HepG2 (cell line): ENCODE measurements around the gene SLC25A23. TPM values are rescaled to one million over a fixed set of nuclear protein-coding genes. Genes with fewer than 3 reads are reported as not detected.

ENCODE experiments used
- ATAC-seq: fragments of 200-7000 bp; cut with Tn5 transposase; 3 replicates; pipeline ENCODE4 v1.9.1; 2020; ENCODE audit warnings: mild to moderate bottlenecking, moderate library complexity
- BruUV-seq: library from RNA; stranded (reverse); fragments of 400-500 nt; replicated peaks from 2 replicates; lab custom pipeline; 2021; lab: Mats Ljungman, UMichigan
- CTCF ChIA-PET: fragments of 300-600 bp; formaldehyde crosslinking; extraction: SDS; loops from one replicate; lab custom pipeline; 2021; ENCODE audit warnings: low total read pairs, inconsistent platforms, low intra/inter-chr PET ratio; lab: Yijun Ruan, JAX
- POLR2A ChIA-PET: fragments of 350-600 bp; sonication (Branson Sonifier 250); formaldehyde crosslinking; loops from one replicate; lab custom pipeline; 2020; ENCODE audit warnings: antibody characterized with exemption, inconsistent platforms; lab: Yijun Ruan, JAX
- DNase-seq: peaks from one replicate; pipeline ENCODE4 v3.0.0-alpha.2; 2015; ENCODE audit warnings: low spot score
- FAIRE-seq: peaks from 3 replicates; lab custom pipeline; 2011; peaks lifted over from hg19 to GRCh38; lab: Jason Lieb, UNC
- H2AFZ ChIP-seq: one replicate; pipeline ENCODE4 v1.6.1; 2011; ENCODE audit warnings: low read length, inconsistent platforms
- H3K27ac ChIP-seq: fragments of 300-600 bp; 3 replicates; pipeline ENCODE4 v1.8.0; 2011; ENCODE audit warnings: mixed run types, mild to moderate bottlenecking, mixed read lengths, low read length, inconsistent platforms; ENCODE audit not compliant: insufficient read depth; ENCODE audit errors: extremely low read length
- H3K27me3 ChIP-seq, 2 experiments: fragments of 200-600 bp in 1 of 2; 2 replicates in 1 of 2; 3 replicates in 1 of 2; pipeline versions ENCODE4 v1.6.0 to v1.8.0; 2011; ENCODE audit warnings: low read length in 2 of 2, mild to moderate bottlenecking in 2 of 2, moderate library complexity in 2 of 2, inconsistent platforms in 1 of 2; ENCODE audit not compliant: insufficient read depth in 2 of 2, control insufficient read depth in 1 of 2
- H3K36me3 ChIP-seq, 2 experiments: fragments of 200-600 bp in 1 of 2; replicated peaks in 1 of 2; 2 replicates in 1 of 2; 3 replicates in 1 of 2; pipeline versions ENCODE4 v1.5.1 to v1.8.0; 2011; ENCODE audit warnings: low read length in 2 of 2, inconsistent platforms in 1 of 2; ENCODE audit not compliant: insufficient read depth in 2 of 2, control insufficient read depth in 1 of 2
- H3K4me1 ChIP-seq: 2 replicates; pipeline ENCODE4 v1.5.1; 2012; ENCODE audit warnings: low read length, inconsistent platforms; ENCODE audit not compliant: insufficient read depth
- H3K4me2 ChIP-seq: 2 replicates; pipeline ENCODE4 v1.6.0; 2011; ENCODE audit warnings: low read depth, low read length, inconsistent platforms
- H3K4me3 ChIP-seq, 3 experiments: fragments of 200-600 bp in 1 of 3; sonication (generic), shearing (Covaris generic) in 1 of 3; replicated peaks in 1 of 3; 2 replicates each; pipeline ENCODE4 v1.5.1; 2011 to 2016; ENCODE audit warnings: low read length in 3 of 3, inconsistent platforms in 2 of 3, low read depth in 2 of 3, mild to moderate bottlenecking in 2 of 3, control low read depth in 1 of 3, mixed read lengths in 1 of 3; ENCODE audit not compliant: insufficient read depth in 1 of 3
- H3K79me2 ChIP-seq: one replicate; pipeline ENCODE4 v1.6.1; 2011; ENCODE audit warnings: low read length, inconsistent platforms; ENCODE audit not compliant: insufficient read depth
- H3K9ac ChIP-seq: 2 replicates; pipeline ENCODE4 v1.6.0; 2011; ENCODE audit warnings: mild to moderate bottlenecking, low read depth, low read length, inconsistent platforms; ENCODE audit not compliant: insufficient read depth
- H3K9me3 ChIP-seq: 2 replicates; pipeline ENCODE4 v1.5.1; 2012; ENCODE audit warnings: mild to moderate bottlenecking, low read length
- H4K20me1 ChIP-seq: 2 replicates; pipeline ENCODE4 v1.6.0; 2011; ENCODE audit warnings: inconsistent platforms, mild to moderate bottlenecking, low read length, moderate library complexity; ENCODE audit not compliant: insufficient read depth
- SALL2 ChIP-seq: sonication (generic); formaldehyde crosslinking; IDR thresholded peaks from 2 replicates; pipeline ENCODE4 v1.8.1; 2023; ENCODE audit warnings: mild to moderate bottlenecking, missing genetic modification reagents, inconsistent platforms
- ZNF619 ChIP-seq: sonication (generic); formaldehyde crosslinking; IDR thresholded peaks from 2 replicates; pipeline ENCODE4 v1.4.0; 2020; ENCODE audit warnings: mild to moderate bottlenecking, missing genetic modification reagents
- WGBS: methylation state at CpG from one replicate; pipeline ENCODE4 v1.1.6; 2017; ENCODE audit warnings: low lambda C conversion rate; 5-methylcytosine and 5-hydroxymethylcytosine counted together
- in situ Hi-C: cut with HindIII; loops from 2 replicates; pipeline ENCODE4 v1.10.0; 2017; ENCODE audit warnings: low pct_unique_long_range_greater_than_20kb; ENCODE audit not compliant: extremely low pct_ligation_motif_present
- intact Hi-C: fragments of 100-400 bp; cut with micrococcal nuclease; formaldehyde crosslinking; loops from one replicate; pipeline ENCODE4 v1.10.0; 2022; ENCODE audit not compliant: unreplicated experiment
- polyA plus RNA-seq, 8 experiments: library from polyadenylated mRNA; depleted of rRNA in 3 of 8; stranded (reverse) in 7 of 8; unstranded in 1 of 8; fragments of >200 nt; fragmentation: Illumina TruSeq in 4 of 8; extraction: Trizol in 4 of 8; gene quantifications; 2 replicates each; pipeline versions ENCODE4 v1.2.1 to v1.2.3, GENCODE V29; 2011 to 2016; ENCODE audit warnings: low read depth in 4 of 8, missing spikeins in 1 of 8, mixed read lengths in 1 of 8; ENCODE audit not compliant: insufficient read depth in 1 of 8
- total RNA-seq, 5 experiments: library from RNA; depleted of rRNA; stranded (reverse); fragments of >200 nt; fragmentation: Illumina TruSeq; extraction: Trizol; gene quantifications; 2 replicates each; pipeline ENCODE4 v1.2.3, GENCODE V29; 2016; ENCODE audit warnings: low read depth in 1 of 5
- TF ChIP-seq, protein P1 (sequence below): sonication (generic); formaldehyde crosslinking; IDR thresholded peaks from 2 replicates; pipeline ENCODE4 v1.5.1; 2020; ENCODE audit warnings: missing genetic modification reagents, mild to moderate bottlenecking, borderline replicate concordance
- TF ChIP-seq, protein P2 (sequence below): sonication (generic); formaldehyde crosslinking; IDR thresholded peaks from 2 replicates; pipeline ENCODE4 v1.5.0; 2020; ENCODE audit warnings: mild to moderate bottlenecking, missing genetic modification reagents

Gene SLC25A23
- total and polyA plus RNA-seq, 2 of the 13 experiments (the other 11 are each of a cell fraction or from before 2014, with no cell fraction given), result 12.4 to 15.2 TPM

DNA sequence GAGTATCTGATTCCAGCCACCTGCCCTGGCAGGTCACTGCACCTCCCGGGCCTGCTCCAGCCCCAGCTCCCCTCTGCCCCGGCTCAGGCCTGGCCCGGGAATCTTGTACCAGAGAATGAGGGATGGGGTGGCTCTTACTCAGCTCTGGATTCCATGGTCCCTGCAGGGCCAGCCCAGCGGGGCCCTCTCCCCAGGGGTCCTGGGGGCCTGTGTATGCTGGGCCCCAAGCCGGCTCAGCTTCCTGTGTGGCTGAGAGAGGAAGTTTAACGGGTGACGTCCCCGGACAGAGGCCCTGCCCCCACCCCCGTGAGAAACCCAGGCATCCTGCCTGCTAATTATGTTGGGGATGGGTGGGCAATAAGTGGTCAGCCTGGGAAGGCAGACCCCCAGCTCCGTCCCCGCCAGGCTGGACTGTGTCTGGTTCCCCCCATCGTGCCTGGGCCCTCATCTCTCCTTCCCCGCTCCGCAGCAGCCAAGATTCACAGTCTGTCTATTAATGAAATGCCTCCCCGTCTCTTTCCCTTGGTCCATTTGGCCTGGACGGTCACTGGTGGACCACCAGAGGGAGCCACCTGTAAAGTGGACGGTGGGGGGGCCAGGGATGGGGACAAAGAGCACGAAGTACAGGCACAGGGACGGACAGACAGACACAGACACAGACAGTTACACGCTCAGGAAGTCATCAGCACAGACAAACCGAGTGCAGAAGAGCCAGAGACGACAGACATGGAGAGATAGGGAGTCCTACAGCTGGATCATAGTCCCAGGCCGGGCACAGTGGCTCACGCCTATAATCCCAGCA, 22.1 kb upstream of the SLC25A23 start, which contains the start of gene DENND1C (continued):
- TF ChIP-seq, protein P1, sequence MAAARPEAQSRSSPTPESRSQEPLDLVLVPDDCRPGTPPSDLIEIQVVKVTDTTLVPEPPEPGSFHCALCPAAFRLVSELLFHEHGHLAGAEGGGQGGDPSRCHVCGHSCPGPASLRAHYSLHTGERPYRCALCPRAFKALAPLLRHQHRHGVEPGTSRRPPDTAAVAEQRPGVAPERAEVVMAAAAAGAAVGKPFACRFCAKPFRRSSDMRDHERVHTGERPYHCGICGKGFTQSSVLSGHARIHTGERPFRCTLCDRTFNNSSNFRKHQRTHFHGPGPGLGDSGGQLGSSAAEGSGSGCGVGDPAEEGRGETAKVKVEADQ (CRISPR knock-in tag), result peak; percentile 30; the same call in 1 of the 2 replicates
- no peak for TF ChIP-seq ZNF619 (CRISPR knock-in tag)
- TF ChIP-seq, all 625 proteins: peak for 49

DNA sequence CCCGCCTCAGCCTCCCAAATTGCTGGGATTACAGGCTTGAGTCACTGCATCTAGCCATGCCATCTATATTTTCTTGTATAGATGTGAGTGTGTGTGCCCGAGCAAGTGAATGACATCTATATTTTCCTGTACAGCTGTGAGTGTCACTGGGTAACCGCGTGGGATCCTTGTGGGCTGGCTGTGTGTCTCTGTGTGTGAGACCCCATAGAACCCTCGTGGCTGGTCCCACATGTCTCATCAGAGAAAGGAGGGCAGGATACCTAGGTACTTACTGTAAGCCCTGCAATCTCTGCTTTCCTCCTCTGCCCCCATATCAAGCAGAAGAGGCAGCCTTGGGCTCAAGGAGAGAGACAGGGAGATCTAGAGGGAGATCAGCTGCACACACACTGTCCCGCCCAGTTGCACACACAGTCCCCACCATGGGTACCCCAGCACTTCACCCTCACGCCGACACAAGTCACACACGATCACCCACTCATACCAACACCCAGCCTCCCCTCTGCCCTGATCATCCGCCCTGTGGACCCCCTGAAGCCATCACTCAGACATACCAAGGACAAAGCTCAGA, 21.3 kb upstream of the SLC25A23 start:
- no peak for FAIRE-seq
- POLR2A ChIA-PET, result no interaction called here
- ATAC-seq, result no peak
- no TSS peak for BruUV-seq
- H3K27ac ChIP-seq, result no peak overlapping the region
- in situ Hi-C loops (no loop called here), intact Hi-C loops (loop anchor here (10.0 kb wide), 1 partner anchor 384 kb away; no protein-coding TSS in a partner anchor)
- TF ChIP-seq, protein P2, sequence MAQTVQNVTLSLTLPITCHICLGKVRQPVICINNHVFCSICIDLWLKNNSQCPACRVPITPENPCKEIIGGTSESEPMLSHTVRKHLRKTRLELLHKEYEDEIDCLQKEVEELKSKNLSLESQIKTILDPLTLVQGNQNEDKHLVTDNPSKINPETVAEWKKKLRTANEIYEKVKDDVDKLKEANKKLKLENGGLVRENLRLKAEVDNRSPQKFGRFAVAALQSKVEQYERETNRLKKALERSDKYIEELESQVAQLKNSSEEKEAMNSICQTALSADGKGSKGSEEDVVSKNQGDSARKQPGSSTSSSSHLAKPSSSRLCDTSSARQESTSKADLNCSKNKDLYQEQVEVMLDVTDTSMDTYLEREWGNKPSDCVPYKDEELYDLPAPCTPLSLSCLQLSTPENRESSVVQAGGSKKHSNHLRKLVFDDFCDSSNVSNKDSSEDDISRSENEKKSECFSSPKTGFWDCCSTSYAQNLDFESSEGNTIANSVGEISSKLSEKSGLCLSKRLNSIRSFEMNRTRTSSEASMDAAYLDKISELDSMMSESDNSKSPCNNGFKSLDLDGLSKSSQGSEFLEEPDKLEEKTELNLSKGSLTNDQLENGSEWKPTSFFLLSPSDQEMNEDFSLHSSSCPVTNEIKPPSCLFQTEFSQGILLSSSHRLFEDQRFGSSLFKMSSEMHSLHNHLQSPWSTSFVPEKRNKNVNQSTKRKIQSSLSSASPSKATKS, result no peak
- TF ChIP-seq SALL2 (CRISPR knock-in tag), result 0 out of 2 replicates have a peak, but pooled peaks have one; percentile 7
- no peaks in the 10 kb centered on the region for H4K20me1 ChIP-seq
- no peaks in the 10 kb centered on the region for H3K79me2 ChIP-seq
- no peaks in the 10 kb centered on the region for H3K36me3 ChIP-seq
- H3K4me2 ChIP-seq, result no peak overlapping the region
- H3K4me3 ChIP-seq, result no peak overlapping the region
- DNase-seq, result no peak
- H2AFZ ChIP-seq, result no peak overlapping the region
- H3K9me3 ChIP-seq, result no peaks in the 10 kb centered on the region
- WGBS, result 56% methylated on average over 6 of the region's 10 CpGs
- no peak overlapping the region for H3K9ac ChIP-seq
- peaks cover 2 to 16% of the 10 kb centered on the region in 2 experiments; a peak in 3 of 5 replicates for H3K27me3 ChIP-seq
- CTCF ChIA-PET, result interaction anchor here (0.9 to 1.3 kb wide), 2 partner anchors 36 to 151 kb away, joined by 3 read pairs; no protein-coding TSS in a partner anchor
- H3K4me1 ChIP-seq, result peaks cover 30% of the 10 kb centered on the region
